HCT116 (cell line): ENCODE measurements around the gene GLT6D1. TPM values are rescaled to one million over a fixed set of nuclear protein-coding genes. Genes with fewer than 3 reads are reported as not detected.

Experiments
- ATAC-seq: fragments of 200-7000 bp; cut with Tn5 transposase; 2 replicates; pipeline ENCODE4 v1.9.1; 2020; ENCODE audit warnings: mild to moderate bottlenecking, moderate library complexity
- BruUV-seq: library from RNA; stranded (reverse); fragments of 400-500 nt; replicated peaks from 2 replicates; lab custom pipeline; 2021; lab: Mats Ljungman, UMichigan
- CTCF ChIA-PET: fragments of 300-600 bp; sonication (Branson Sonifier 250); formaldehyde crosslinking; loops from one replicate; lab custom pipeline; 2021; ENCODE audit warnings: antibody characterized with exemption; lab: Charles Lee
- POLR2A ChIA-PET: fragments of 300-600, 350-600 bp; sonication (Branson Sonifier 250); formaldehyde crosslinking; loops from one replicate; lab custom pipeline; 2021; ENCODE audit warnings: antibody characterized with exemption; lab: Charles Lee
- RAD21 ChIA-PET, 2 experiments: fragments of 300-600 bp; sonication (Branson Sonifier 250); formaldehyde crosslinking; loops; one replicate each; lab custom pipeline; 2023; ENCODE audit warnings: low total read pairs in 2 of 2; ENCODE audit not compliant: uncharacterized antibody in 2 of 2, unreplicated experiment in 2 of 2, low non-redundant PET in 1 of 2; lab: Charles Lee
- DNase-seq: peaks from one replicate; pipeline ENCODE4 v3.0.0-alpha.2; 2010; ENCODE audit warnings: low read depth, low spot score
- H2AFZ ChIP-seq: fragments of 200-600 bp; shearing (Covaris generic), sonication (generic); 2 replicates; pipeline ENCODE4 v1.6.1; 2017; ENCODE audit warnings: low read depth, mixed run types, mixed read lengths, antibody characterized with exemption, low read length; ENCODE audit not compliant: poor library complexity, severe bottlenecking
- H3K27ac ChIP-seq: 2 replicates; pipeline ENCODE4 v1.5.1; 2012; ENCODE audit warnings: low read depth, low read length
- H3K27me3 ChIP-seq: fragments of 200-600 bp; sonication (generic); 2 replicates; pipeline ENCODE4 v1.6.1; 2016; ENCODE audit warnings: mixed run types, low read length, mixed read lengths; ENCODE audit not compliant: insufficient read depth
- H3K36me3 ChIP-seq, 2 experiments: fragments of 200-500 bp in 1 of 2; fragments of 200-600 bp in 1 of 2; sonication (Bioruptor generic) in 1 of 2; sonication (generic) in 1 of 2; 2 replicates each; pipeline versions ENCODE4 v1.5.1 to v1.6.1; 2014 to 2016; ENCODE audit warnings: low read length in 2 of 2, inconsistent platforms in 1 of 2, mixed read lengths in 1 of 2, mixed run types in 1 of 2; ENCODE audit not compliant: insufficient read depth in 2 of 2, control insufficient read depth in 1 of 2
- H3K4me1 ChIP-seq, 2 experiments: fragments of 200-600 bp in 1 of 2; sonication (generic) in 1 of 2; 2 replicates each; pipeline versions ENCODE4 v1.5.1 to v1.6.1; 2012 to 2017; ENCODE audit warnings: low read length in 2 of 2, inconsistent platforms in 1 of 2, mild to moderate bottlenecking in 1 of 2, mixed read lengths in 1 of 2, mixed run types in 1 of 2, moderate library complexity in 1 of 2; ENCODE audit not compliant: insufficient read depth in 2 of 2, control insufficient read depth in 1 of 2
- H3K4me2 ChIP-seq: fragments of 200-600 bp; sonication (generic); 2 replicates; pipeline ENCODE4 v1.6.1; 2017; ENCODE audit warnings: mixed run types, low read length, mixed read lengths
- H3K4me3 ChIP-seq, 2 experiments: fragments of 200-600 bp in 1 of 2; sonication (generic) in 1 of 2; replicated peaks in 1 of 2; 2 replicates each; pipeline ENCODE4 v1.5.1; 2011 to 2016; ENCODE audit warnings: low read length in 2 of 2, control low read depth in 1 of 2, low read depth in 1 of 2, mild to moderate bottlenecking in 1 of 2, mixed read lengths in 1 of 2, mixed run types in 1 of 2
- H3K79me2 ChIP-seq: fragments of 200-600 bp; sonication (generic); 2 replicates; pipeline ENCODE4 v1.6.1; 2017; ENCODE audit warnings: mild to moderate bottlenecking, mixed run types, low read length, moderate library complexity, mixed read lengths; ENCODE audit not compliant: insufficient read depth
- H3K9ac ChIP-seq: fragments of 200-600 bp; sonication (generic); 2 replicates; pipeline ENCODE4 v1.6.1; 2016; ENCODE audit warnings: low read length, mixed read lengths
- H3K9me2 ChIP-seq: fragments of 200-600 bp; sonication (generic), shearing (Covaris generic); 2 replicates; pipeline ENCODE4 v1.6.1; 2017; ENCODE audit warnings: mixed run types, mild to moderate bottlenecking, moderate library complexity; ENCODE audit not compliant: insufficient read depth
- H3K9me3 ChIP-seq, 2 experiments: fragments of 200-500 bp in 1 of 2; fragments of 200-600 bp in 1 of 2; sonication (Bioruptor generic) in 1 of 2; sonication (generic) in 1 of 2; 2 replicates each; pipeline ENCODE4 v1.6.1; 2014 to 2017; ENCODE audit warnings: low read length in 2 of 2, mixed read lengths in 2 of 2, inconsistent platforms in 1 of 2, low read depth in 1 of 2, mild to moderate bottlenecking in 1 of 2, mixed run types in 1 of 2, moderate library complexity in 1 of 2; ENCODE audit not compliant: control insufficient read depth in 1 of 2, insufficient read depth in 1 of 2
- H4K20me1 ChIP-seq: fragments of 200-600 bp; sonication (generic), shearing (Covaris generic); 2 replicates; pipeline ENCODE4 v1.6.1; 2017; ENCODE audit warnings: mixed run types, mild to moderate bottlenecking, moderate library complexity; ENCODE audit not compliant: insufficient read depth
- CBX3 ChIP-seq: IDR thresholded peaks from 2 replicates; pipeline ENCODE4 v1.6.1; 2012; ENCODE audit warnings: low read depth
- CEBPB ChIP-seq: IDR thresholded peaks from 2 replicates; pipeline ENCODE4 v1.6.1; 2012; ENCODE audit warnings: low read depth
- CTCF ChIP-seq, 3 experiments: fragments of 200-600 bp in 1 of 3; sonication (generic) in 1 of 3; IDR thresholded peaks in 2 of 3; conservative IDR thresholded peaks in 1 of 3; 2 replicates each; pipeline ENCODE4 v1.5.1; 2012 to 2017; ENCODE audit warnings: low read depth in 2 of 3, low read length in 2 of 3, antibody characterized with exemption in 1 of 3, borderline replicate concordance in 1 of 3, control low read depth in 1 of 3, mild to moderate bottlenecking in 1 of 3, mixed read lengths in 1 of 3, mixed run types in 1 of 3, moderate library complexity in 1 of 3; ENCODE audit not compliant: insufficient read depth in 1 of 3
- EGR1 ChIP-seq: IDR thresholded peaks from 2 replicates; pipeline ENCODE4 v1.6.1; 2012; ENCODE audit warnings: low read depth
- ELF1 ChIP-seq: IDR thresholded peaks from 2 replicates; pipeline ENCODE4 v1.6.1; 2012; ENCODE audit warnings: low read depth, borderline replicate concordance
- EZH2 ChIP-seq: fragments of 200-600 bp; sonication (generic); IDR thresholded peaks from 2 replicates; pipeline ENCODE4 v1.6.1; 2017; ENCODE audit warnings: antibody characterized with exemption, mixed run types
- JUND ChIP-seq: IDR thresholded peaks from 2 replicates; pipeline ENCODE4 v1.6.1; 2012
- POLR2A ChIP-seq: IDR thresholded peaks from 2 replicates; pipeline ENCODE4 v1.7.0; 2011; ENCODE audit warnings: borderline replicate concordance; ENCODE audit not compliant: insufficient read depth, insufficient read length; ENCODE audit errors: extremely low read depth
- POLR2AphosphoS5 ChIP-seq: IDR thresholded peaks from 2 replicates; pipeline ENCODE4 v1.6.1; 2011; ENCODE audit warnings: mild to moderate bottlenecking, low read depth, low read length, moderate library complexity
- RAD21 ChIP-seq: IDR thresholded peaks from 2 replicates; pipeline ENCODE4 v1.6.1; 2012; ENCODE audit warnings: low read depth, mild to moderate bottlenecking
- SIN3A ChIP-seq: IDR thresholded peaks from 2 replicates; pipeline ENCODE4 v1.6.1; 2012; ENCODE audit warnings: low read depth
- SP1 ChIP-seq: IDR thresholded peaks from 2 replicates; pipeline ENCODE4 v1.6.1; 2012; ENCODE audit warnings: low read depth
- TCF7L2 ChIP-seq: IDR thresholded peaks from 2 replicates; pipeline ENCODE4 v1.7.0; 2011; ENCODE audit warnings: borderline replicate concordance, inconsistent platforms; ENCODE audit not compliant: insufficient read depth, insufficient read length; ENCODE audit errors: extremely low read depth
- ZFX ChIP-seq: fragments of 450-650 bp; IDR thresholded peaks from 2 replicates; pipeline ENCODE4 v1.6.1; 2017
- ZNF274 ChIP-seq: fragments of 200-500 bp; sonication (Bioruptor generic); IDR thresholded peaks from 2 replicates; pipeline ENCODE4 v1.6.1; 2014; ENCODE audit warnings: mild to moderate bottlenecking, low read depth, low read length, inconsistent platforms
- intact Hi-C: fragments of 100-400 bp; cut with micrococcal nuclease; formaldehyde crosslinking; loops from 2 replicates; pipeline ENCODE4 v1.10.0; 2022
- total RNA-seq: library from RNA; stranded (reverse); gene quantifications from one replicate; pipeline ENCODE4 v1.2.1, GENCODE V29; 2021; ENCODE audit not compliant: unreplicated experiment

GLT6D1 gene
- total RNA-seq, 1 experiment from 2014 or later: not detected

- no peak for TF ChIP-seq CTCF (IDR thresholded peaks at IDR 0.05 in 2 of 3, conservative IDR thresholded peaks at IDR 0.05 in 1 of 3; ENCODE audit: borderline replicate concordance in 1 of 3, insufficient read depth in 1 of 3, low read depth in 2 of 3, low read length in 2 of 3)
- no peak for TF ChIP-seq POLR2A
- no peak for TF ChIP-seq SIN3A
- TF ChIP-seq CEBPB: no peak
- TF ChIP-seq ZNF274: no peak
- no peak for TF ChIP-seq ELF1
- TF ChIP-seq JUND: no peak
- TF ChIP-seq SP1: no peak
Observed at GRCh38 chr9:135604437-135605237, 34.7 kb downstream of the GLT6D1 start (continued).

- H4K20me1 ChIP-seq: no peaks in the 10 kb centered on the region
- no peaks in the 10 kb centered on the region for H3K9me3 ChIP-seq
- H3K4me1 ChIP-seq: peaks cover 0 to 4% of the 10 kb centered on the region in 2 experiments; a peak in 2 of 4 replicates
- ChIA-PET CTCF (interaction anchor here (0.5 to 1.3 kb wide), 8 partner anchors 10 to 536 kb away, joined by 3 to 7 read pairs (median 4); no protein-coding TSS in a partner anchor), RAD21 (interaction anchor here (0.6 to 1.0 kb wide), 2 partner anchors 13 to 176 kb away, joined by 3 to 7 read pairs; no protein-coding TSS in a partner anchor), POLR2A (no interaction called here)
- no TSS peak for BruUV-seq
- H3K79me2 ChIP-seq: no peaks in the 10 kb centered on the region
- TF ChIP-seq RAD21 (peak; percentile 45), EZH2 (no peak), CTCF (IDR thresholded peaks at IDR 0.05 in 2 of 3, conservative IDR thresholded peaks at IDR 0.05 in 1 of 3; ENCODE audit: borderline replicate concordance in 1 of 3, insufficient read depth in 1 of 3, low read depth in 2 of 3, low read length in 2 of 3) (peak; percentile 71 to 75 (median 75)), CEBPB (no peak), TCF7L2 (no peak), ZFX (peak; percentile 36; the same call in 1 of the 2 replicates), CBX3 (no peak), POLR2AphosphoS5 (no peak), EGR1 (no peak), JUND (no peak)
- H3K9ac ChIP-seq: no peak overlapping the region
- ATAC-seq (peak; percentile 66), DNase-seq (peak; percentile 29)
- no peaks in the 10 kb centered on the region for H3K36me3 ChIP-seq
- intact Hi-C loops: loop anchor here (2.0 to 10.0 kb wide), 5 partner anchors 122 to 679 kb away; partner anchors contain the start of genes OLFM1 and UBAC1
- no peaks in the 10 kb centered on the region for H3K27me3 ChIP-seq
- H3K4me2 ChIP-seq: peak overlapping the region; percentile 41; the same call in 1 of the 2 replicates
- no peak overlapping the region for H3K27ac ChIP-seq
- no peaks in the 10 kb centered on the region for H3K9me2 ChIP-seq
- H3K4me3 ChIP-seq: no peak overlapping the region
- H2AFZ ChIP-seq: peak overlapping the region; percentile 35
Observed at GRCh38 chr9:135602789-135603481, 36.4 kb downstream of the GLT6D1 start.
